ENCODE results near the gene CCDC32. TPM values are rescaled to one million over a fixed set of nuclear protein-coding genes. Genes with fewer than 3 reads are reported as not detected.

The CCDC32 gene
- total RNA-seq, 1 donor from 2014 or later = 16.9 TPM

GRCh38 chr15:40513609-40514008, 51.2 kb downstream of the CCDC32 start:
- DNase-seq (ENCODE audit: low read depth in 2 of 2) = no peak

GRCh38 chr15:40512440-40512839, 52.4 kb downstream of the CCDC32 start:
- DNase-seq (ENCODE audit: low read depth in 2 of 2) = no peak

GRCh38 chr15:40511472-40512133, 53.2 kb downstream of the CCDC32 start:
- peak in 1 of 2 donors; percentile 50 for DNase-seq (ENCODE audit: low read depth in 2 of 2)

GRCh38 chr15:40511093-40511471, 53.8 kb downstream of the CCDC32 start:
- no peak for DNase-seq (ENCODE audit: low read depth in 2 of 2)

- DNase-seq (ENCODE audit: low read depth in 2 of 2) = no peak
Observed at GRCh38 chr15:40510201-40510600, 54.6 kb downstream of the CCDC32 start.

- DNase-seq (ENCODE audit: low read depth in 2 of 2) = no peak
Observed at GRCh38 chr15:40508216-40508615, 56.6 kb downstream of the CCDC32 start.

GRCh38 chr15:40506964-40507571, 57.8 kb downstream of the CCDC32 start:
- DNase-seq (ENCODE audit: low read depth in 2 of 2) = peak; percentile 21 to 69

Other genes with a start within 250 kb of the CCDC32 start
- gene INAFM2, start 241.3 kb downstream of the CCDC32 start, total RNA-seq = 9.0 and 17.8 TPM in 2 replicates
- 6.5 and 13.3 TPM in 2 replicates for gene CCDC9B, start 224.1 kb downstream of the CCDC32 start, total RNA-seq
- not detected in 2 replicates for gene PHGR1, start 214.0 kb downstream of the CCDC32 start, total RNA-seq
- gene DISP2, start 206.8 kb downstream of the CCDC32 start, total RNA-seq = under 0.01 and 0.13 TPM in 2 replicates
- 23.9 and 26.4 TPM in 2 replicates for gene KNSTRN, start 182.3 kb downstream of the CCDC32 start, total RNA-seq
- 30.3 and 31.4 TPM in 2 replicates for gene IVD, start 159.2 kb downstream of the CCDC32 start, total RNA-seq
- gene BAHD1, start 124.1 kb downstream of the CCDC32 start, total RNA-seq = 5.5 and 9.4 TPM in 2 replicates
- 5.9 and 8.9 TPM in 2 replicates for gene CHST14, start 94.1 kb downstream of the CCDC32 start, total RNA-seq
- gene RPUSD2, start 4.3 kb upstream of the CCDC32 start, total RNA-seq = 9.9 and 11.1 TPM in 2 replicates
- 5.1 and 14.2 TPM in 2 replicates for gene KNL1, start 29.2 kb upstream of the CCDC32 start, total RNA-seq
- 3.7 and 5.9 TPM in 2 replicates for gene RAD51, start 130.1 kb upstream of the CCDC32 start, total RNA-seq
- 15.7 and 19.6 TPM in 2 replicates for gene RMDN3, start 190.2 kb upstream of the CCDC32 start, total RNA-seq
- gene GCHFR, start 199.0 kb upstream of the CCDC32 start, total RNA-seq = 9.9 and 23.0 TPM in 2 replicates
- gene C15orf62, start 204.9 kb upstream of the CCDC32 start, total RNA-seq = 0.13 and 0.39 TPM in 2 replicates
- 18.7 and 20.7 TPM in 2 replicates for gene ZFYVE19, start 242.0 kb upstream of the CCDC32 start, total RNA-seq
- gene DNAJC17, start 242.4 kb upstream of the CCDC32 start, total RNA-seq = 16.4 and 22.6 TPM in 2 replicates

All from dermis microvascular lymphatic vessel endothelial cell (primary cell).